Measurements from ENCODE around the gene TNFAIP8. TPM values are rescaled to one million over a fixed set of nuclear protein-coding genes. Genes with fewer than 3 reads are reported as not detected.

TNFAIP8 gene
- total RNA-seq, 1 donor from 2014 or later = 3.2 TPM

GRCh38 chr5:119318256-119318894, 37.4 kb upstream of the TNFAIP8 start:
- no peak overlapping the region for H3K4me3 ChIP-seq
- no peak overlapping the region for H3K27ac ChIP-seq (replicated peaks)
- H3K9me3 ChIP-seq (replicated peaks) = no peaks in the 10 kb centered on the region
- H3K4me1 ChIP-seq = peaks cover 6% of the 10 kb centered on the region
- DNase-seq = no peak
- no peak for TF ChIP-seq CTCF (IDR thresholded peaks at IDR 0.05; ENCODE audit: borderline replicate concordance)
- intact Hi-C loops (cut with micrococcal nuclease) = no loop called here
- H3K36me3 ChIP-seq = no peaks in the 10 kb centered on the region
- H3K27me3 ChIP-seq (ENCODE audit: low read depth) = no peaks in the 10 kb centered on the region

GRCh38 chr5:119319401-119319800, 36.4 kb upstream of the TNFAIP8 start:
- Histone ChIP-seq H3K4me3 (no peak overlapping the region), H3K36me3 (no peaks in the 10 kb centered on the region), H3K9me3 (replicated peaks) (no peaks in the 10 kb centered on the region), H3K27me3 (ENCODE audit: low read depth) (no peaks in the 10 kb centered on the region), H3K4me1 (peaks cover 16% of the 10 kb centered on the region), H3K27ac (replicated peaks) (no peak overlapping the region)
- TF ChIP-seq CTCF (IDR thresholded peaks at IDR 0.05; ENCODE audit: borderline replicate concordance) = no peak
- no peak for DNase-seq
- intact Hi-C loops (cut with micrococcal nuclease) = no loop called here

- TF ChIP-seq CTCF (IDR thresholded peaks at IDR 0.05; ENCODE audit: borderline replicate concordance) = no peak
- no peaks in the 10 kb centered on the region for H3K9me3 ChIP-seq (replicated peaks)
- H3K36me3 ChIP-seq = no peaks in the 10 kb centered on the region
- H3K4me3 ChIP-seq = no peak overlapping the region
- no peak overlapping the region for H3K27ac ChIP-seq (replicated peaks)
- intact Hi-C loops (cut with micrococcal nuclease) = no loop called here
- DNase-seq = no peak
- peaks cover 20% of the 10 kb centered on the region for H3K4me1 ChIP-seq
- H3K27me3 ChIP-seq (ENCODE audit: low read depth) = no peaks in the 10 kb centered on the region
Measured at GRCh38 chr5:119319890-119320289, 35.9 kb upstream of the TNFAIP8 start.

GRCh38 chr5:119321569-119322311, 34.1 kb upstream of the TNFAIP8 start:
- Histone ChIP-seq H3K4me3 (no peak overlapping the region), H3K27ac (replicated peaks) (no peak overlapping the region), H3K4me1 (peaks cover 22% of the 10 kb centered on the region), H3K36me3 (no peaks in the 10 kb centered on the region), H3K27me3 (ENCODE audit: low read depth) (no peaks in the 10 kb centered on the region), H3K9me3 (replicated peaks) (no peaks in the 10 kb centered on the region)
- no peak for TF ChIP-seq CTCF (IDR thresholded peaks at IDR 0.05; ENCODE audit: borderline replicate concordance)
- no peak for DNase-seq
- intact Hi-C loops (cut with micrococcal nuclease) = no loop called here

GRCh38 chr5:119322312-119322947, 33.4 kb upstream of the TNFAIP8 start:
- intact Hi-C loops (cut with micrococcal nuclease) = no loop called here
- H3K4me1 ChIP-seq = peaks cover 22% of the 10 kb centered on the region
- no peak overlapping the region for H3K4me3 ChIP-seq
- H3K36me3 ChIP-seq = no peaks in the 10 kb centered on the region
- no peak overlapping the region for H3K27ac ChIP-seq (replicated peaks)
- TF ChIP-seq CTCF (IDR thresholded peaks at IDR 0.05; ENCODE audit: borderline replicate concordance) = no peak
- no peaks in the 10 kb centered on the region for H3K27me3 ChIP-seq (ENCODE audit: low read depth)
- DNase-seq = no peak
- no peaks in the 10 kb centered on the region for H3K9me3 ChIP-seq (replicated peaks)

Data from left ventricle myocardium inferior (tissue), 1 donor.